HEK293 (cell line): ENCODE results near the gene SEMA4C.

ENCODE experiments used
- CTCF ChIA-PET: fragments of 350-600 bp; formaldehyde crosslinking; extraction: SDS; loops from one replicate; lab custom pipeline; 2021; ENCODE audit warnings: antibody characterized with exemption; lab: Yijun Ruan, JAX
- POLR2A ChIA-PET: fragments of 300-600 bp; formaldehyde crosslinking; extraction: SDS; loops from one replicate; lab custom pipeline; 2020; ENCODE audit warnings: antibody characterized with exemption, inconsistent platforms; lab: Yijun Ruan, JAX
- H3K27ac ChIP-seq: fragments of 200-500 bp; sonication (Bioruptor generic); 2 replicates; pipeline ENCODE4 v1.5.1; 2014; ENCODE audit warnings: low read depth, low read length, control low read depth, inconsistent platforms; ENCODE audit errors: extremely low read depth
- H3K36me3 ChIP-seq, 2 experiments: fragments of 200-500 bp in 1 of 2; sonication (Bioruptor generic) in 1 of 2; 1 replicate in 1 of 2; 2 replicates in 1 of 2; pipeline ENCODE4 v1.5.1; 2014 to 2017; ENCODE audit warnings: inconsistent platforms in 2 of 2, low read length in 2 of 2; ENCODE audit not compliant: control insufficient read depth in 2 of 2, insufficient read depth in 1 of 2
- H3K4me1 ChIP-seq: fragments of 200-500 bp; sonication (Bioruptor generic); 2 replicates; pipeline ENCODE4 v1.5.1; 2014; ENCODE audit warnings: mild to moderate bottlenecking, low read length, inconsistent platforms; ENCODE audit not compliant: control insufficient read depth, insufficient read depth
- H3K4me3 ChIP-seq: 2 replicates; pipeline ENCODE4 v1.5.1; 2011; ENCODE audit warnings: low read depth, mild to moderate bottlenecking, control low read depth, low read length, moderate library complexity
- H3K9me3 ChIP-seq: fragments of 200-500 bp; sonication (Bioruptor generic); 2 replicates; pipeline ENCODE4 v1.5.1; 2014; ENCODE audit warnings: low read depth, low read length, inconsistent platforms; ENCODE audit not compliant: control insufficient read depth, insufficient read depth
- GLIS1 ChIP-seq: fragments of 450-650 bp; formaldehyde crosslinking; IDR thresholded peaks from 2 replicates; pipeline ENCODE4 v1.5.1; 2016; ENCODE audit warnings: missing biosample characterization, missing genetic modification characterization
- IKZF3 ChIP-seq: fragments of 450-650 bp; IDR thresholded peaks from 2 replicates; pipeline ENCODE4 v1.5.0; 2018; ENCODE audit warnings: missing biosample characterization, mild to moderate bottlenecking, missing genetic modification characterization, moderate library complexity
- KLF1 ChIP-seq: fragments of 450-650 bp; formaldehyde crosslinking; IDR thresholded peaks from 2 replicates; pipeline ENCODE4 v1.5.1; 2016; ENCODE audit warnings: missing biosample characterization, missing genetic modification characterization
- ZBTB17 ChIP-seq: fragments of 450-650 bp; formaldehyde crosslinking; IDR thresholded peaks from 2 replicates; pipeline ENCODE4 v1.5.1; 2016; ENCODE audit warnings: missing biosample characterization, missing genetic modification characterization
- ZNF354C ChIP-seq: fragments of 450-650 bp; formaldehyde crosslinking; IDR thresholded peaks from 2 replicates; pipeline ENCODE4 v1.5.1; 2016; ENCODE audit warnings: missing biosample characterization, missing genetic modification characterization, low read depth, borderline replicate concordance
- ZNF792 ChIP-seq: fragments of 450-650 bp; formaldehyde crosslinking; IDR thresholded peaks from 2 replicates; pipeline ENCODE4 v1.5.1; 2016; ENCODE audit warnings: missing biosample characterization, missing genetic modification characterization
- TF ChIP-seq, protein P1 (sequence below): fragments of 450-650 bp; formaldehyde crosslinking; optimal IDR thresholded peaks from 2 replicates; pipeline ENCODE3; 2016; ENCODE audit warnings: missing biosample characterization, mild to moderate bottlenecking, missing genetic modification characterization
- TF ChIP-seq, protein P2 (sequence below): fragments of 450-650 bp; formaldehyde crosslinking; IDR thresholded peaks from 2 replicates; pipeline ENCODE4 v1.5.1; 2016; ENCODE audit warnings: missing biosample characterization, missing genetic modification characterization
- TF ChIP-seq, protein P3 (sequence below): fragments of 450-650 bp; formaldehyde crosslinking; IDR thresholded peaks from 2 replicates; pipeline ENCODE4 v1.5.1; 2016; ENCODE audit warnings: missing biosample characterization, missing genetic modification characterization
- TF ChIP-seq, protein P4 (sequence below): fragments of 450-650 bp; formaldehyde crosslinking; IDR thresholded peaks from 2 replicates; pipeline ENCODE4 v1.5.1; 2017; ENCODE audit warnings: missing biosample characterization, missing genetic modification characterization
- TF ChIP-seq, protein P5 (sequence below): fragments of 450-650 bp; formaldehyde crosslinking; IDR thresholded peaks from 2 replicates; pipeline ENCODE4 v1.5.1; 2016; ENCODE audit warnings: missing biosample characterization, missing genetic modification characterization

The SEMA4C gene

DNA sequence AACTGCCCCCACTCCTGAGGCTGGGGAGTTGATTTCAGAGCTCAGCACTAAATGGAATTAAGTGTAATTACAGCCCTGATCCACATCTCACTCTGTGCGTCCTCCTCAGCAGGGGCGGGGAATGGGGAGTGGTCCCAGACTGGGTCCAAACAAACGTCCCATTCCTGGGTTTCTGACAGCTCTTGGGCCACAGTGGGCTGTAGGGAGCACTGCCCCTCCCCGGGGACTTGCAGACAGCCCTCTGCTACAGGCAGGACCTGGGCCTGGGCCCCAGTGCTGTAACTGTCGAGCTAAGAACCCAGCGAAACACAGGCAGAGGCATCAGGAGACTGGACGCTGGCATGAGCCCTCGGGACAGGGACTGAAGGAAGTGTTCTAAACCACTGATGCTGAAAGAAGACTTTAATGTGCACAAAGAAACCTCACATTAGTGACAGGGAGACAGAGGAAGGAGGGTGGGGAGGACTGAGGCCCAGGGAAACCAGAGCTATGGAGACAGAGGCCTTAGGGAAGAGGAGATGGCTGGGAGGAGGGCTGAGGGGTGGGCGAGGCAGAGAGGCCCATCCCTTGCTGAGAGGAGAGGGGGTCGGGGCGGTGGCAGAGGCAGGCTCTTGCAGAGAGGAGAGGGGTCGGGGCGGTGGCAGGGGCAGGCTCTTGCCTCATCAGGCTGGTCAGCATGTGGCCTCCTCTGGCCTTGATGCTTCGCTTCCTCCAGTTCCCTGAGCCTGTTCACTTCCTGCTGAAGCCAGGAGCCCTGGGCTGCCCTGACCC, 5.8 kb upstream of the SEMA4C start:
- H3K9me3 ChIP-seq: no peaks in the 10 kb centered on the region
- TF ChIP-seq ZBTB17 (tag by site-specific recombination) (peak; percentile 60), KLF1 (tag by site-specific recombination) (peak; percentile 31), ZNF354C (tag by site-specific recombination) (no peak)
- TF ChIP-seq, protein P1, sequence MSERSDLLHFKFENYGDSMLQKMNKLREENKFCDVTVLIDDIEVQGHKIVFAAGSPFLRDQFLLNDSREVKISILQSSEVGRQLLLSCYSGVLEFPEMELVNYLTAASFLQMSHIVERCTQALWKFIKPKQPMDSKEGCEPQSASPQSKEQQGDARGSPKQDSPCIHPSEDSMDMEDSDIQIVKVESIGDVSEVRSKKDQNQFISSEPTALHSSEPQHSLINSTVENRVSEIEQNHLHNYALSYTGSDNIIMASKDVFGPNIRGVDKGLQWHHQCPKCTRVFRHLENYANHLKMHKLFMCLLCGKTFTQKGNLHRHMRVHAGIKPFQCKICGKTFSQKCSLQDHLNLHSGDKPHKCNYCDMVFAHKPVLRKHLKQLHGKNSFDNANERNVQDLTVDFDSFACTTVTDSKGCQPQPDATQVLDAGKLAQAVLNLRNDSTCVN (tag by site-specific recombination): no peak
- TF ChIP-seq, protein P2, sequence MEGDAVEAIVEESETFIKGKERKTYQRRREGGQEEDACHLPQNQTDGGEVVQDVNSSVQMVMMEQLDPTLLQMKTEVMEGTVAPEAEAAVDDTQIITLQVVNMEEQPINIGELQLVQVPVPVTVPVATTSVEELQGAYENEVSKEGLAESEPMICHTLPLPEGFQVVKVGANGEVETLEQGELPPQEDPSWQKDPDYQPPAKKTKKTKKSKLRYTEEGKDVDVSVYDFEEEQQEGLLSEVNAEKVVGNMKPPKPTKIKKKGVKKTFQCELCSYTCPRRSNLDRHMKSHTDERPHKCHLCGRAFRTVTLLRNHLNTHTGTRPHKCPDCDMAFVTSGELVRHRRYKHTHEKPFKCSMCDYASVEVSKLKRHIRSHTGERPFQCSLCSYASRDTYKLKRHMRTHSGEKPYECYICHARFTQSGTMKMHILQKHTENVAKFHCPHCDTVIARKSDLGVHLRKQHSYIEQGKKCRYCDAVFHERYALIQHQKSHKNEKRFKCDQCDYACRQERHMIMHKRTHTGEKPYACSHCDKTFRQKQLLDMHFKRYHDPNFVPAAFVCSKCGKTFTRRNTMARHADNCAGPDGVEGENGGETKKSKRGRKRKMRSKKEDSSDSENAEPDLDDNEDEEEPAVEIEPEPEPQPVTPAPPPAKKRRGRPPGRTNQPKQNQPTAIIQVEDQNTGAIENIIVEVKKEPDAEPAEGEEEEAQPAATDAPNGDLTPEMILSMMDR (tag by site-specific recombination): no peak
- no peak overlapping the region for H3K27ac ChIP-seq
- no peak overlapping the region for H3K4me3 ChIP-seq
- H3K4me1 ChIP-seq: no peaks in the 10 kb centered on the region
- ChIA-PET CTCF (interaction anchor here (2.3 kb wide), 1 partner anchor 18 kb away, joined by 7 read pairs; the partner anchor contains the start of gene ANKRD39), POLR2A (interaction anchor here (0.8 to 2.1 kb wide), 2 partner anchors 14 to 18 kb away, joined by 3 to 6 read pairs; partner anchors contain the start of gene ANKRD39)
- no peaks in the 10 kb centered on the region for H3K36me3 ChIP-seq

DNA sequence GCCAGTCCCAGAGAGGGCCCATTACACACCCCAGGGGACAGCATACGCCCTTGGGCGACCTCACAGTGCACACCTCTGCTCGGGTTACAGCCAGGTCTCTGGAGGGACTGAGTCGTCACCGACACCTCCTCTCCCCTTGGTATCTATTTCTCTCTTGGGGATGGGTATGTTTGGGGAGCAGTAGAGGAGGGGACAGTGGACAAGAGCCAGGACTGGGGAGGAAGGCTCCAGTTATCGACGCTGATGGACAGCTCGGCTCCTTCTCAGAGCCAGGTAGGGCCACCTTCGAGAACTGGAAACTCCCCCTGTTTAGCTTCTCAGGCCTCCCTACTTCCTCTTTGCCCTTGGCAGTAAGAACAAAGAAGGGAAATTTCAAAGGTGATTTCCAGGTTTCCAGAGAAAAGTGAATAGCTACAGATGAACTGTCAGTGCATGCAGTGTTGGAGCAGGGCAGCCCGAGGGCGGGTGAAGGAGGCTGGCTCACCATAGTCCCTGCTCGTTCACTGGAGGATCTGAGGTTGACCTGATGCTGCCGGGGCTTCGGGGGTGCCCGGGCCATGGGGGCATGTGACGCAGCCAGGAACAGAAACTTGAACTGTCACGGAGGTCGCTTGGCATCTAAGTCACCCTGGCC, 4.4 kb upstream of the SEMA4C start:
- H3K27ac ChIP-seq: no peak overlapping the region
- H3K4me1 ChIP-seq: no peaks in the 10 kb centered on the region
- POLR2A ChIA-PET: interaction anchor here (2.1 kb wide), 1 partner anchor 16 kb away, joined by 6 read pairs; the partner anchor contains the start of gene ANKRD39
- CTCF ChIA-PET: interaction anchor here (2.3 kb wide), 1 partner anchor 16 kb away, joined by 7 read pairs; the partner anchor contains the start of gene ANKRD39
- H3K9me3 ChIP-seq: no peaks in the 10 kb centered on the region
- peak; percentile 25; the same call in 1 of the 2 replicates for TF ChIP-seq GLIS1 (tag by site-specific recombination)
- TF ChIP-seq, protein P3, sequence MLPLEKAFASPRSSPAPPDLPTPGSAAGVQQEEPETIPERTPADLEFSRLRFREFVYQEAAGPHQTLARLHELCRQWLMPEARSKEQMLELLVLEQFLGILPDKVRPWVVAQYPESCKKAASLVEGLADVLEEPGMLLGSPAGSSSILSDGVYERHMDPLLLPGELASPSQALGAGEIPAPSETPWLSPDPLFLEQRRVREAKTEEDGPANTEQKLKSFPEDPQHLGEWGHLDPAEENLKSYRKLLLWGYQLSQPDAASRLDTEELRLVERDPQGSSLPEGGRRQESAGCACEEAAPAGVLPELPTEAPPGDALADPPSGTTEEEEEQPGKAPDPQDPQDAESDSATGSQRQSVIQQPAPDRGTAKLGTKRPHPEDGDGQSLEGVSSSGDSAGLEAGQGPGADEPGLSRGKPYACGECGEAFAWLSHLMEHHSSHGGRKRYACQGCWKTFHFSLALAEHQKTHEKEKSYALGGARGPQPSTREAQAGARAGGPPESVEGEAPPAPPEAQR (tag by site-specific recombination): no peak
- no peak overlapping the region for H3K4me3 ChIP-seq
- H3K36me3 ChIP-seq: no peaks in the 10 kb centered on the region

GRCh38 chr2:96873651-96874096, 3.8 kb upstream of the SEMA4C start:
- Histone ChIP-seq H3K36me3 (no peaks in the 10 kb centered on the region), H3K27ac (no peak overlapping the region), H3K4me1 (no peaks in the 10 kb centered on the region), H3K9me3 (no peaks in the 10 kb centered on the region), H3K4me3 (no peak overlapping the region)
- TF ChIP-seq, protein P4, sequence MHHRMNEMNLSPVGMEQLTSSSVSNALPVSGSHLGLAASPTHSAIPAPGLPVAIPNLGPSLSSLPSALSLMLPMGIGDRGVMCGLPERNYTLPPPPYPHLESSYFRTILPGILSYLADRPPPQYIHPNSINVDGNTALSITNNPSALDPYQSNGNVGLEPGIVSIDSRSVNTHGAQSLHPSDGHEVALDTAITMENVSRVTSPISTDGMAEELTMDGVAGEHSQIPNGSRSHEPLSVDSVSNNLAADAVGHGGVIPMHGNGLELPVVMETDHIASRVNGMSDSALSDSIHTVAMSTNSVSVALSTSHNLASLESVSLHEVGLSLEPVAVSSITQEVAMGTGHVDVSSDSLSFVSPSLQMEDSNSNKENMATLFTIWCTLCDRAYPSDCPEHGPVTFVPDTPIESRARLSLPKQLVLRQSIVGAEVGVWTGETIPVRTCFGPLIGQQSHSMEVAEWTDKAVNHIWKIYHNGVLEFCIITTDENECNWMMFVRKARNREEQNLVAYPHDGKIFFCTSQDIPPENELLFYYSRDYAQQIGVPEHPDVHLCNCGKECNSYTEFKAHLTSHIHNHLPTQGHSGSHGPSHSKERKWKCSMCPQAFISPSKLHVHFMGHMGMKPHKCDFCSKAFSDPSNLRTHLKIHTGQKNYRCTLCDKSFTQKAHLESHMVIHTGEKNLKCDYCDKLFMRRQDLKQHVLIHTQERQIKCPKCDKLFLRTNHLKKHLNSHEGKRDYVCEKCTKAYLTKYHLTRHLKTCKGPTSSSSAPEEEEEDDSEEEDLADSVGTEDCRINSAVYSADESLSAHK (tag by site-specific recombination): no peak
- TF ChIP-seq, protein P5, sequence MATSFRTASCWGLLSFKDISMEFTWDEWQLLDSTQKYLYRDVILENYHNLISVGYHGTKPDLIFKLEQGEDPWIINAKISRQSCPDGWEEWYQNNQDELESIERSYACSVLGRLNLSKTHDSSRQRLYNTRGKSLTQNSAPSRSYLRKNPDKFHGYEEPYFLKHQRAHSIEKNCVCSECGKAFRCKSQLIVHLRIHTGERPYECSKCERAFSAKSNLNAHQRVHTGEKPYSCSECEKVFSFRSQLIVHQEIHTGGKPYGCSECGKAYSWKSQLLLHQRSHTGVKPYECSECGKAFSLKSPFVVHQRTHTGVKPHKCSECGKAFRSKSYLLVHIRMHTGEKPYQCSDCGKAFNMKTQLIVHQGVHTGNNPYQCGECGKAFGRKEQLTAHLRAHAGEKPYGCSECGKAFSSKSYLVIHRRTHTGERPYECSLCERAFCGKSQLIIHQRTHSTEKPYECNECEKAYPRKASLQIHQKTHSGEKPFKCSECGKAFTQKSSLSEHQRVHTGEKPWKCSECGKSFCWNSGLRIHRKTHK (tag by site-specific recombination): no peak
- 0 out of 2 replicates have a peak, but pooled peaks have one; percentile 9 for TF ChIP-seq IKZF3 (tag by site-specific recombination)
- no peak for TF ChIP-seq ZNF792 (tag by site-specific recombination)
- ChIA-PET CTCF (interaction anchor here (0.7 to 2.3 kb wide), 2 partner anchors 16 to 85 kb away, joined by 3 to 7 read pairs; partner anchors contain the start of gene ANKRD39), POLR2A (interaction anchor here (1.0 kb wide), 1 partner anchor 15 kb away, joined by 3 read pairs; no protein-coding TSS in a partner anchor)
